Measurements from ENCODE around the gene STMP1. TPM values are rescaled to one million over a fixed set of nuclear protein-coding genes. Genes with fewer than 3 reads are reported as not detected.
A peak's percentile ranks its signal among the peaks of the same experiment; 100 is the strongest.
"Not testable (repeated sequence)": the region's sequence is repeated elsewhere in the genome, so short reads cannot be mapped to it uniquely, and the experiment has no call there.

STMP1 gene
- total RNA-seq, 1 experiment from 2014 or later, result 38.4 TPM

DNA sequence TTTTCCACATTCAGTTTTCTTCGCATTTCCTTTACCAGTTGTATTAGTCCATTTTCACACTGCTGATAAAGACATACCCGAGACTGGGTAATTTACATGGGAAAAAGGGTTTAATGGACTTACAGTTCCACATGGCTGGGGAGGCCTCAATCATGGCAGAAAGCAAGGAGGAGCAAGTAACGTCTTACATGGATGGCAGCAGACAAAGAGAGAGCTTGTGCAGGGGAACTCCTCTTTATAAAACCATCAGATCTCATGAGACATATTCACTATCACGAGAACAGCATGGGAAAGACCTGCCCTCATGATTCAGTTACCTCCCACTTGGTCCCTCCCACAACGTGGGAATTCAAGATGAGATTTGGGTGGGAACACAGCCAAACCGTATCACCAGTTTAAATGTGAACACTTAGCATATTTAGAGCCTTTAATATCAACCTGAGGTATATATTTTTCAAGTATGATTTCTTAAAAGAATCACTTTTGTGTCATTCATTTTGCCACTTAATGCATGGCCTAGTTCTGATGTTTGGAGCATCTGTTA is 6.6 kb downstream of the STMP1 start:
- DNase-seq; H2BK5ac ChIP-seq (ENCODE audit: insufficient read length, low read length); H2BK120ac ChIP-seq (ENCODE audit: low read depth, low read length, poor library complexity, severe bottlenecking); H2BK12ac ChIP-seq (ENCODE audit: insufficient read length, low read depth, low read length); H2AFZ ChIP-seq (ENCODE audit: low read length); H3K9me3 ChIP-seq (ENCODE audit: control insufficient read depth, low read depth, low read length); H3T11ph ChIP-seq (ENCODE audit: low read length); H3K18ac ChIP-seq (ENCODE audit: insufficient read length, low read depth, low read length); H2AK5ac ChIP-seq (ENCODE audit: insufficient read length, low read length); H3K27me3 Mint-ChIP-seq (ENCODE audit: low read depth); H3K9me3 Mint-ChIP-seq; H3K23ac ChIP-seq (ENCODE audit: insufficient read length, low read depth, low read length); H3K27ac ChIP-seq (ENCODE audit: insufficient read length, low read depth, low read length); H3K79me1 ChIP-seq (ENCODE audit: insufficient read depth, low read depth, low read length, poor library complexity, severe bottlenecking); H3K56ac ChIP-seq (ENCODE audit: insufficient read length, low read depth, low read length); H4K8ac ChIP-seq (replicated peaks; ENCODE audit: insufficient read length, low read depth, low read length); H3K27me3 ChIP-seq (ENCODE audit: insufficient read depth, low read length); H3K9ac ChIP-seq (ENCODE audit: extremely low read depth, insufficient read length, low read length); H4K20me1 ChIP-seq (ENCODE audit: control insufficient read depth, insufficient read depth, insufficient read length); H3K4me1 ChIP-seq (ENCODE audit: insufficient read depth, low read length); H3K79me2 ChIP-seq (ENCODE audit: insufficient read depth, low read length); H2BK20ac ChIP-seq (ENCODE audit: low read depth, low read length, poor library complexity, severe bottlenecking); H2BK15ac ChIP-seq (ENCODE audit: low read depth, low read length); H4K91ac ChIP-seq (ENCODE audit: insufficient read length, low read depth, low read length); H3K23me2 ChIP-seq (ENCODE audit: insufficient read length, low read depth, low read length, poor library complexity, severe bottlenecking); H3K4me3 Mint-ChIP-seq; H3K4me2 ChIP-seq (ENCODE audit: insufficient read depth, insufficient read length, low read length); H3K14ac ChIP-seq (ENCODE audit: insufficient read depth, low read length); H4K5ac ChIP-seq (ENCODE audit: insufficient read length, low read depth, low read length); H3K4ac ChIP-seq (ENCODE audit: low read depth, low read length): not testable (repeated sequence)
- no CpG with 5 or more reads among the region's 6 CpGs for WGBS (ENCODE audit: extremely low coverage, insufficient read length, low lambda C conversion rate)
- H3K36me3 Mint-ChIP-seq (ENCODE audit: insufficient read depth in 1 of 3, low read depth in 3 of 3), result peaks cover 16 to 32% (median 21%) of the 10 kb centered on the region in 3 experiments
- peaks cover 10 to 12% of the 10 kb centered on the region in 2 experiments for H3K4me1 Mint-ChIP-seq
- peak overlapping the region in 1 of 3 experiments; percentile 42; a peak in 1 of 7 replicates for H3K27ac Mint-ChIP-seq

Data from H9 (cell line).